K562 (cell line): ENCODE measurements around the gene RNF40. TPM values are rescaled to one million over a fixed set of nuclear protein-coding genes. Genes with fewer than 3 reads are reported as not detected.

Experiments used
- ARID1B ChIP-seq: fragments of 450-650 bp; IDR thresholded peaks from 2 replicates; pipeline ENCODE4 v1.6.1; 2016; ENCODE audit warnings: antibody characterized with exemption, mild to moderate bottlenecking, inconsistent platforms
- EP400 ChIP-seq: fragments of 450-650 bp; IDR thresholded peaks from 2 replicates; pipeline ENCODE4 v1.6.1; 2017; ENCODE audit warnings: antibody characterized with exemption, mild to moderate bottlenecking, moderate library complexity
- PHF8 ChIP-seq: fragments of 200-600 bp; sonication (generic); IDR thresholded peaks from 2 replicates; pipeline ENCODE4 v1.6.1; 2012; ENCODE audit warnings: mixed run types, mild to moderate bottlenecking, inconsistent platforms, low read length, moderate library complexity, borderline replicate concordance
- ZBTB11 ChIP-seq, 3 experiments: fragments of 200-800 bp in 1 of 3; fragments of 250-450 bp in 1 of 3; fragments of 450-650 bp in 1 of 3; sonication (Bioruptor Pico) in 1 of 3; sonication (Bioruptor generic) in 1 of 3; formaldehyde crosslinking in 1 of 3; IDR thresholded peaks; 2 replicates each; pipeline versions ENCODE4 v1.6.1 to v1.8.0; 2016 to 2022; ENCODE audit warnings: mild to moderate bottlenecking in 2 of 3, missing genetic modification characterization in 2 of 3, missing compliant biosample characterization in 1 of 3, moderate library complexity in 1 of 3
- ZBTB40 ChIP-seq, 2 experiments: fragments of 450-650 bp in 1 of 2; sonication (generic) in 1 of 2; formaldehyde crosslinking in 1 of 2; IDR thresholded peaks; 2 replicates each; pipeline versions ENCODE4 v1.7.1 to v1.9.0; 2016 to 2022; ENCODE audit warnings: inconsistent platforms in 1 of 2, mild to moderate bottlenecking in 1 of 2, missing genetic modification reagents in 1 of 2
- polyA plus RNA-seq, 8 experiments: library from polyadenylated mRNA; depleted of rRNA in 4 of 8; stranded (reverse) in 5 of 8; unstranded in 3 of 8; fragments of >200 nt; fragmentation: Nextera tagmentation in 2 of 8; fragmentation: Illumina TruSeq in 1 of 8; extraction: Ambion mirVana in 2 of 8; extraction: Trizol in 1 of 8; gene quantifications; 2 replicates each; pipeline versions ENCODE4 v1.2.1 to v1.2.3, GENCODE V29; 2011 to 2014; ENCODE audit warnings: inconsistent platforms in 1 of 8, missing spikeins in 1 of 8
- total RNA-seq, 7 experiments: library from RNA; depleted of rRNA in 6 of 7; stranded (reverse); fragments of >200 nt in 6 of 7; fragmentation: Illumina TruSeq in 2 of 7; extraction: Trizol in 2 of 7; gene quantifications; 2 replicates each; pipeline versions ENCODE4 v1.2.1 to v1.2.3, GENCODE V29; 2011 to 2021; ENCODE audit warnings: low replicate concordance in 1 of 7
- TF ChIP-seq, protein P1 (sequence below): fragments of 250-450 bp; sonication (Bioruptor Pico); IDR thresholded peaks from 2 replicates; pipeline ENCODE4 v1.4.0; 2020

RNF40 gene
- total and polyA plus RNA-seq, 9 of the 15 experiments (the other 6 are each of a cell fraction or from before 2014, with no cell fraction given), result 6.2 to 129 (median 81.5) TPM

GRCh38 chr16:30786936-30787612 lies 25.0 kb downstream of the RNF40 start, which contains the start of gene ZNF629 (continued):
- peak in 2 of 3 experiments; percentile 65 to 92; a peak in 5 of 6 replicates for TF ChIP-seq ZBTB11 (CRISPR knock-in tag; IDR thresholded peaks at IDR 0.05)
- 0 out of 2 replicates have a peak, but pooled peaks have one; percentile 6 for TF ChIP-seq ARID1B
- TF ChIP-seq, protein P1, sequence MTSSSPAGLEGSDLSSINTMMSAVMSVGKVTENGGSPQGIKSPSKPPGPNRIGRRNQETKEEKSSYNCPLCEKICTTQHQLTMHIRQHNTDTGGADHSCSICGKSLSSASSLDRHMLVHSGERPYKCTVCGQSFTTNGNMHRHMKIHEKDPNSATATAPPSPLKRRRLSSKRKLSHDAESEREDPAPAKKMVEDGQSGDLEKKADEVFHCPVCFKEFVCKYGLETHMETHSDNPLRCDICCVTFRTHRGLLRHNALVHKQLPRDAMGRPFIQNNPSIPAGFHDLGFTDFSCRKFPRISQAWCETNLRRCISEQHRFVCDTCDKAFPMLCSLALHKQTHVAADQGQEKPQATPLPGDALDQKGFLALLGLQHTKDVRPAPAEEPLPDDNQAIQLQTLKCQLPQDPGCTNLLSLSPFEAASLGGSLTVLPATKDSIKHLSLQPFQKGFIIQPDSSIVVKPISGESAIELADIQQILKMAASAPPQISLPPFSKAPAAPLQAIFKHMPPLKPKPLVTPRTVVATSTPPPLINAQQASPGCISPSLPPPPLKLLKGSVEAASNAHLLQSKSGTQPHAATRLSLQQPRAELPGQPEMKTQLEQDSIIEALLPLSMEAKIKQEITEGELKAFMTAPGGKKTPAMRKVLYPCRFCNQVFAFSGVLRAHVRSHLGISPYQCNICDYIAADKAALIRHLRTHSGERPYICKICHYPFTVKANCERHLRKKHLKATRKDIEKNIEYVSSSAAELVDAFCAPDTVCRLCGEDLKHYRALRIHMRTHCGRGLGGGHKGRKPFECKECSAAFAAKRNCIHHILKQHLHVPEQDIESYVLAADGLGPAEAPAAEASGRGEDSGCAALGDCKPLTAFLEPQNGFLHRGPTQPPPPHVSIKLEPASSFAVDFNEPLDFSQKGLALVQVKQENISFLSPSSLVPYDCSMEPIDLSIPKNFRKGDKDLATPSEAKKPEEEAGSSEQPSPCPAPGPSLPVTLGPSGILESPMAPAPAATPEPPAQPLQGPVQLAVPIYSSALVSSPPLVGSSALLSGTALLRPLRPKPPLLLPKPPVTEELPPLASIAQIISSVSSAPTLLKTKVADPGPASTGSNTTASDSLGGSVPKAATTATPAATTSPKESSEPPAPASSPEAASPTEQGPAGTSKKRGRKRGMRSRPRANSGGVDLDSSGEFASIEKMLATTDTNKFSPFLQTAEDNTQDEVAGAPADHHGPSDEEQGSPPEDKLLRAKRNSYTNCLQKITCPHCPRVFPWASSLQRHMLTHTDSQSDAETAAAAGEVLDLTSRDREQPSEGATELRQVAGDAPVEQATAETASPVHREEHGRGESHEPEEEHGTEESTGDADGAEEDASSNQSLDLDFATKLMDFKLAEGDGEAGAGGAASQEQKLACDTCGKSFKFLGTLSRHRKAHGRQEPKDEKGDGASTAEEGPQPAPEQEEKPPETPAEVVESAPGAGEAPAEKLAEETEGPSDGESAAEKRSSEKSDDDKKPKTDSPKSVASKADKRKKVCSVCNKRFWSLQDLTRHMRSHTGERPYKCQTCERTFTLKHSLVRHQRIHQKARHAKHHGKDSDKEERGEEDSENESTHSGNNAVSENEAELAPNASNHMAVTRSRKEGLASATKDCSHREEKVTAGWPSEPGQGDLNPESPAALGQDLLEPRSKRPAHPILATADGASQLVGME (CRISPR knock-in tag), result 0 out of 2 replicates have a peak, but pooled peaks have one; percentile 22
- TF ChIP-seq PHF8, result peak; percentile 61; the same call in 1 of the 2 replicates
- TF ChIP-seq ZBTB40 (IDR thresholded peaks at IDR 0.05), result peak; percentile 89
- no peak for TF ChIP-seq ZBTB40 (CRISPR knock-in tag; IDR thresholded peaks at IDR 0.05)
- TF ChIP-seq EP400, result peak; percentile 60
